GM18861 (cell line): ENCODE results near the gene TEX26.
"Not testable (repeated sequence)": the region's sequence is repeated elsewhere in the genome, so short reads cannot be mapped to it uniquely, and the experiment has no call there.

Experiments
- ATAC-seq: cut with Tn5 transposase; IDR thresholded peaks from one replicate; pipeline ENCODE4 v1.9.1; 2021; ENCODE audit not compliant: unreplicated experiment

TEX26 gene

GRCh38 chr13:30918662-30919405 is 13.6 kb upstream of the TEX26 start:
- no peak for ATAC-seq

GRCh38 chr13:30920162-30920909 is 12.1 kb upstream of the TEX26 start:
- ATAC-seq = no peak

- no peak for ATAC-seq
Measured at GRCh38 chr13:30923418-30923817, 9.0 kb upstream of the TEX26 start.

- no peak for ATAC-seq
Measured at GRCh38 chr13:30924721-30925120, 7.7 kb upstream of the TEX26 start.

GRCh38 chr13:30925429-30925828 is 7.0 kb upstream of the TEX26 start:
- ATAC-seq = no peak

- ATAC-seq = no peak
Measured at GRCh38 chr13:30926781-30927180, 5.7 kb upstream of the TEX26 start.

GRCh38 chr13:30927188-30927587 is 5.3 kb upstream of the TEX26 start:
- not testable (repeated sequence) for ATAC-seq

GRCh38 chr13:30927595-30927994 is 4.9 kb upstream of the TEX26 start:
- no peak for ATAC-seq

GRCh38 chr13:30928978-30929377 is 3.5 kb upstream of the TEX26 start:
- no peak for ATAC-seq

GRCh38 chr13:30933354-30933670 is 856 bp downstream of the TEX26 start:
- ATAC-seq = no peak

GRCh38 chr13:30934381-30934780 is 1.9 kb downstream of the TEX26 start:
- ATAC-seq = no peak

GRCh38 chr13:30934803-30935202 is 2.3 kb downstream of the TEX26 start:
- no peak for ATAC-seq

- ATAC-seq = no peak
Measured at GRCh38 chr13:30936971-30937370, 4.5 kb downstream of the TEX26 start.

GRCh38 chr13:30943881-30944280 is 11.4 kb downstream of the TEX26 start:
- ATAC-seq = no peak

GRCh38 chr13:30957258-30957943 is 24.9 kb downstream of the TEX26 start:
- ATAC-seq = no peak

- ATAC-seq = no peak
Measured at GRCh38 chr13:30959678-30960077, 27.2 kb downstream of the TEX26 start.

GRCh38 chr13:30963791-30964190 is 31.3 kb downstream of the TEX26 start:
- ATAC-seq = no peak

GRCh38 chr13:30965380-30965779 is 32.9 kb downstream of the TEX26 start:
- ATAC-seq = no peak

- no peak for ATAC-seq
Measured at GRCh38 chr13:30966101-30966500, 33.6 kb downstream of the TEX26 start.

GRCh38 chr13:30968846-30969245 is 36.4 kb downstream of the TEX26 start:
- no peak for ATAC-seq

- ATAC-seq = no peak
Measured at GRCh38 chr13:30971575-30971974, 39.1 kb downstream of the TEX26 start.

- no peak for ATAC-seq
Measured at GRCh38 chr13:30972888-30973377, 40.5 kb downstream of the TEX26 start.
